Nephron progenitor cell (in vitro differentiated cells): ENCODE results near the gene SLC18A2.

ENCODE experiments used
- DNase-seq: peaks from one replicate; pipeline ENCODE4 v3.0.0; 2021
- H3K27ac Mint-ChIP-seq: 2 replicates; pipeline ENCODE4 v1.8.0; 2021; ENCODE audit warnings: mild to moderate bottlenecking, moderate library complexity, mixed read lengths
- H3K27me3 Mint-ChIP-seq: 2 replicates; pipeline ENCODE4 v1.8.0; 2021; ENCODE audit warnings: mild to moderate bottlenecking, low read depth, mixed read lengths; ENCODE audit not compliant: poor library complexity
- H3K36me3 Mint-ChIP-seq: 2 replicates; pipeline ENCODE4 v1.8.0; 2021; ENCODE audit warnings: low read depth, mixed read lengths
- H3K4me1 Mint-ChIP-seq: 2 replicates; pipeline ENCODE4 v1.8.0; 2021; ENCODE audit warnings: mixed read lengths
- H3K4me3 Mint-ChIP-seq: 2 replicates; pipeline ENCODE4 v1.8.0; 2021; ENCODE audit warnings: mild to moderate bottlenecking, moderate library complexity, mixed read lengths
- H3K9me3 Mint-ChIP-seq: 2 replicates; pipeline ENCODE4 v1.8.0; 2021; ENCODE audit warnings: mild to moderate bottlenecking, moderate library complexity, mixed read lengths
- TF ChIP-seq, protein P1 (sequence below): fragments of 200-600 bp; sonication (generic); IDR thresholded peaks from 2 replicates; pipeline ENCODE4 v1.5.0; 2021; ENCODE audit warnings: antibody characterized with exemption

Gene SLC18A2

DNA sequence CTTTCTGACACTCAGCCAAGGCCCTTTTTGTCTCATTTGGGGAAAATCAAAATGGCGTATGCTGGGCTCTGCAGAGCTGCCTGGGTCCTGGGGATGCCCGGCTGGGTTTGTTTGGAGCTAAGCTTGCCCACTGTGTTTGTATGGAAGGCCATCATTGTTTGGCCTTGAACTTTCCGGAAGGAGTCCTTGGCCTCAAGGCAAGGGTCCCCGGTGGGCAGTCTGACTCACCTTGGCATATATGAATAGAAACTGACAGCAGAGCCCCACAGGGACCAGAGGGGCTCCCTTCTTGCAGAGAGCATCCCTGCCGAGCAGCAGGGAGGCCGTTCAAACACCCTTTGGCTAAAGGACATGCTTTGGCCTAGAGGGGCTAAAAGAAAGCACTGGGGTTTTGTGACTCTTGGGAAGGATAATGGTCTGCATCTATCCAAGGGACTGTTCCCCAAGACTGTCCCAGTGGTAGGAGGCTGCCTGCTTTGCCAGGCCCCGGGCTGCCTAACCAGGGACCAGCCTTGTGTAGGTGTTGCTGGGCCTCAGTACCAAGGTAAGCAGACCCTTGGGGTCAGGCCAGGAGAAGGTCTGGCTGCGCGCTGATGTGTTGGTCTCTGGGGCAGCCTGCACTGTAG is 15.0 kb downstream of the SLC18A2 start:
- Mint-ChIP-seq H3K36me3 (no peaks in the 10 kb centered on the region), H3K27ac (no peak overlapping the region), H3K4me3 (no peak overlapping the region), H3K9me3 (no peaks in the 10 kb centered on the region), H3K4me1 (peaks cover 58% of the 10 kb centered on the region), H3K27me3 (peaks cover 27% of the 10 kb centered on the region)
- DNase-seq: no peak
- TF ChIP-seq, protein P1, sequence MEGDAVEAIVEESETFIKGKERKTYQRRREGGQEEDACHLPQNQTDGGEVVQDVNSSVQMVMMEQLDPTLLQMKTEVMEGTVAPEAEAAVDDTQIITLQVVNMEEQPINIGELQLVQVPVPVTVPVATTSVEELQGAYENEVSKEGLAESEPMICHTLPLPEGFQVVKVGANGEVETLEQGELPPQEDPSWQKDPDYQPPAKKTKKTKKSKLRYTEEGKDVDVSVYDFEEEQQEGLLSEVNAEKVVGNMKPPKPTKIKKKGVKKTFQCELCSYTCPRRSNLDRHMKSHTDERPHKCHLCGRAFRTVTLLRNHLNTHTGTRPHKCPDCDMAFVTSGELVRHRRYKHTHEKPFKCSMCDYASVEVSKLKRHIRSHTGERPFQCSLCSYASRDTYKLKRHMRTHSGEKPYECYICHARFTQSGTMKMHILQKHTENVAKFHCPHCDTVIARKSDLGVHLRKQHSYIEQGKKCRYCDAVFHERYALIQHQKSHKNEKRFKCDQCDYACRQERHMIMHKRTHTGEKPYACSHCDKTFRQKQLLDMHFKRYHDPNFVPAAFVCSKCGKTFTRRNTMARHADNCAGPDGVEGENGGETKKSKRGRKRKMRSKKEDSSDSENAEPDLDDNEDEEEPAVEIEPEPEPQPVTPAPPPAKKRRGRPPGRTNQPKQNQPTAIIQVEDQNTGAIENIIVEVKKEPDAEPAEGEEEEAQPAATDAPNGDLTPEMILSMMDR: no peak

DNA sequence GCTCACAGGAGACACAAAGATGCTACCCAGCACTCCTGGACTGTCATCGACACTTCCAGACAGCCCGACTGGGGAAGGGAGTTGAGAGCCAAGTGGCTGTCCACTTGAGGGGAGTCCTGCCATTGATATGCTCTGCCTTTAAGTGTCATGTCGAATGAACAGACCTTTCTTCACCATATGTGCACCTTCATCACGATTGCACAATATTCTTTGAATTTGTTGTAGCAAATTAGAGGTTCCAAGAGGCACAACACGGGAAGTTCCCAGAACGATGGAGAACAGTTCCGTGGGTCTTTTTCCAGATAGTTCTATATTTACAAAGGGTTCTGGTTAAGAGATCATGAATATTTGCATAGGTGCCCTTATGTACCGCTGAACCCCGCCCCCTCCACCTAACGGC is 16.0 kb downstream of the SLC18A2 start:
- Mint-ChIP-seq H3K9me3 (no peaks in the 10 kb centered on the region), H3K4me3 (no peak overlapping the region), H3K36me3 (no peaks in the 10 kb centered on the region), H3K4me1 (peaks cover 57% of the 10 kb centered on the region), H3K27ac (no peak overlapping the region), H3K27me3 (peaks cover 24% of the 10 kb centered on the region)
- TF ChIP-seq, protein P1: no peak
- no peak for DNase-seq

DNA sequence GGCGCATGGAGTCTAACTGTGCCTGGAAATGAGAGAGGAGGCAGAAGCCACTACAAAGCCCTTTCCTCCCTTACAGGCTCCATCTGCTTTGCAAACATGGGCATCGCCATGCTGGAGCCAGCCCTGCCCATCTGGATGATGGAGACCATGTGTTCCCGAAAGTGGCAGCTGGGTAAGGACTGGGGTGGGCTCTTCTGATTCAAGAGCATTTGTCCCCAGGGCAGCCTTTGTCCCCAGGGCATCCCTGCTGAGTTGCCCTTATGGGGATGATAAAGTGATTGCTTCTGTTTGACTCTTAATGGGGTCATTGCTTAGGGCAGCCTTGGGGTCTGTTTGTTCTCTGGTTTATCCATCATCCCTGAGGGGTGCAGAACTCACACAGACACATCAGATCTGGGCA is 16.8 kb downstream of the SLC18A2 start:
- Mint-ChIP-seq H3K9me3 (no peaks in the 10 kb centered on the region), H3K27me3 (peaks cover 27% of the 10 kb centered on the region), H3K4me3 (no peak overlapping the region), H3K36me3 (no peaks in the 10 kb centered on the region), H3K4me1 (peaks cover 57% of the 10 kb centered on the region), H3K27ac (no peak overlapping the region)
- DNase-seq: no peak
- TF ChIP-seq, protein P1: no peak

DNA sequence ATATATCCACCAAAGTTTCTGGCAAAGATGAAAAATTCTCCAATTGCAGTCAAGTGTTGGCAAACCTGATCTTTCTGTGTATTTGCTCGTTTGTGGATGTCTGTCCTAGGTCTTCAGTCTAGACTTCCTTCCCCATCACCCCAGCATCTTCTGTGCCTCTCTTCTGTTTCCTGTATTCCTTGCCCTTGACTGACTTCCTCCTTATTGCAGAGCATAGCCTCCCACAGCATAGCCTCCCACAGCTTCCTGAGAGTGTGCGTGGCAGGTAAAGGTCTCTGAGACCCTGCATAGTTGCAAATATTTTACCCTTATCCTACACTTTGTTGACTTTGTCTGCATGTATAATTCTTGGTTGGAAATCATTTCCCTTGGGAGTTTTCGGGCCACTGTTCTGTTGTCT is 18.4 kb downstream of the SLC18A2 start:
- no peak overlapping the region for H3K27ac Mint-ChIP-seq
- DNase-seq: no peak
- no peak overlapping the region for H3K4me3 Mint-ChIP-seq
- no peaks in the 10 kb centered on the region for H3K36me3 Mint-ChIP-seq
- H3K27me3 Mint-ChIP-seq: peaks cover 25% of the 10 kb centered on the region
- H3K4me1 Mint-ChIP-seq: peaks cover 50% of the 10 kb centered on the region
- H3K9me3 Mint-ChIP-seq: no peaks in the 10 kb centered on the region
- TF ChIP-seq, protein P1: no peak

DNA sequence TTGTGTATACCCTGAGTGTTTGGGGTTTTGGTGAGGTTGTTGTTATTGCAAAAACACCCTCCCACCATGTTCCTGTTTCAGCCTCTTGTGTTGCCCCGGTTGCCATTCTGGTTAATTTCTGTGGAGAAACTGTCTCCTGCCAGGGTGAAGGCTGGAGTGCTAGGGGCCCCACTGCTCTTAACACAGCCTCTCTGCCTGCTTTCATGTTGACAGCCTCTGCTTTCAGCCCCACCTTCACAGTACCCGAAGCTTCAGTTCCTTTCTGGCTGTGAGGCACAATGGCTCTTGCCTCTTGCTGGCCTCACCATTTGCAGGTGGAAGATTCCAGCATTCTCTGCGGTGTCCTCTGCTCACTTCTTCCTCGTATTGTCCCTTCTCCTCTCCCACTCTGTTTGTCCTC is 19.2 kb downstream of the SLC18A2 start:
- no peak overlapping the region for H3K27ac Mint-ChIP-seq
- TF ChIP-seq, protein P1: no peak
- peaks cover 46% of the 10 kb centered on the region for H3K4me1 Mint-ChIP-seq
- peak overlapping the region; percentile 2 for H3K4me3 Mint-ChIP-seq
- H3K36me3 Mint-ChIP-seq: no peaks in the 10 kb centered on the region
- DNase-seq: no peak
- no peaks in the 10 kb centered on the region for H3K9me3 Mint-ChIP-seq
- H3K27me3 Mint-ChIP-seq: peaks cover 24% of the 10 kb centered on the region

DNA sequence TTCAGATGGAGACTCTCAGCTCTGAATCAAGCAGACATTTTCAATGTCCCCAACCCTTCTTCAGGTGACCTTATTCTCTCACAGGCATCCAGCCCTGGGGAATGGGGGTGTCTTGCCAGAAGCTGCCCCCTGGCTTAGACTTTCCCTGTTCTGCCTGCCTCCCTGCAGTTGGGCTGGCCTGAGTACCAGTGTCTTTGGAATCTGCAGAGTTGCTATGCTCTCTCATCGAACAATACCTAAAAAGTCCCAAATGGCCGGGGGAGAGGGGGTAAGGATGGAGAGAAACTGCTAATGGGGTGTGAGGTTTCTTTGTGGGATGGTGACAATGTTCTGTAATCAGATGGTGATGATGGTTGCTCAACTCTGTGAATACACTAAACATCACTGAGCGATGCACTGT is 20.6 kb downstream of the SLC18A2 start:
- Mint-ChIP-seq H3K4me3 (no peak overlapping the region), H3K27ac (no peak overlapping the region), H3K27me3 (peaks cover 13% of the 10 kb centered on the region), H3K9me3 (no peaks in the 10 kb centered on the region), H3K36me3 (no peaks in the 10 kb centered on the region), H3K4me1 (peaks cover 47% of the 10 kb centered on the region)
- no peak for DNase-seq
- TF ChIP-seq, protein P1: no peak
